Testis (tissue), 2 donors: ENCODE data around the gene FXR1.

ENCODE experiments used
- POLR2A ChIP-seq: fragments of 450-650 bp; IDR thresholded peaks from one replicate; pipeline ENCODE4 v1.6.1; 2017; ENCODE audit warnings: antibody characterized with exemption, mild to moderate bottlenecking, moderate library complexity
- TF ChIP-seq, protein P1 (sequence below), 3 experiments: fragments of 450-650 bp in 2 of 3; fragments of 200-600 bp in 1 of 3; sonication (generic) in 1 of 3; IDR thresholded peaks; one replicate each; pipeline ENCODE4 v1.5.1; 2016 to 2019; ENCODE audit warnings: antibody characterized with exemption in 3 of 3, mild to moderate bottlenecking in 2 of 3, moderate library complexity in 1 of 3

DNA sequence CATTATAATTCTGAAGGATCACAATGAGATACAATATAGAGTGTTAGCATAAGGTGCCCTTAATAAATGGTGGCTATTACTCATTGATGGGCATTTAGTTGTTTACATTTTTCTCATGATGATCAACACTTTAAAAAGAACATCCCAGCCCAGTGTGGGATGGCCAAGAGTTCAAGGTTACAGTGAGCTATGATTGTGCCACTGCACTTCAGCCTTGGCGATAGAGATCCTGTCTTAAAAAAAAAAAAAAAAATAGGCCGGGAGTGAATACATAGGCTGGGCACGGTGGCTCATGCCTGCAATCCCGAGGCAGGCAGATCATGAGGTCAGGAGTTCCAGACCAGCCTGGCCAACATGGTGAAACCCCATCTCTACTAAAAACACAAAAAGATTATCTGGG lies 1.6 kb upstream of the FXR1 start:
- TF ChIP-seq, protein P1, sequence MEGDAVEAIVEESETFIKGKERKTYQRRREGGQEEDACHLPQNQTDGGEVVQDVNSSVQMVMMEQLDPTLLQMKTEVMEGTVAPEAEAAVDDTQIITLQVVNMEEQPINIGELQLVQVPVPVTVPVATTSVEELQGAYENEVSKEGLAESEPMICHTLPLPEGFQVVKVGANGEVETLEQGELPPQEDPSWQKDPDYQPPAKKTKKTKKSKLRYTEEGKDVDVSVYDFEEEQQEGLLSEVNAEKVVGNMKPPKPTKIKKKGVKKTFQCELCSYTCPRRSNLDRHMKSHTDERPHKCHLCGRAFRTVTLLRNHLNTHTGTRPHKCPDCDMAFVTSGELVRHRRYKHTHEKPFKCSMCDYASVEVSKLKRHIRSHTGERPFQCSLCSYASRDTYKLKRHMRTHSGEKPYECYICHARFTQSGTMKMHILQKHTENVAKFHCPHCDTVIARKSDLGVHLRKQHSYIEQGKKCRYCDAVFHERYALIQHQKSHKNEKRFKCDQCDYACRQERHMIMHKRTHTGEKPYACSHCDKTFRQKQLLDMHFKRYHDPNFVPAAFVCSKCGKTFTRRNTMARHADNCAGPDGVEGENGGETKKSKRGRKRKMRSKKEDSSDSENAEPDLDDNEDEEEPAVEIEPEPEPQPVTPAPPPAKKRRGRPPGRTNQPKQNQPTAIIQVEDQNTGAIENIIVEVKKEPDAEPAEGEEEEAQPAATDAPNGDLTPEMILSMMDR (IDR thresholded peaks at IDR 0.05) = no peak
- TF ChIP-seq POLR2A = no peak
